WI38 (cell line): ENCODE results near the gene LY6G5C.
A peak's percentile ranks its signal among the peaks of the same experiment; 100 is the strongest.

Source experiments
- H3K4me3 ChIP-seq: 2 replicates; pipeline ENCODE4 v1.5.1; 2011; ENCODE audit warnings: low read depth, mild to moderate bottlenecking, control low read depth, low read length
- TF ChIP-seq, protein P1 (sequence below): IDR thresholded peaks from 2 replicates; pipeline ENCODE4 v1.5.1; 2012; ENCODE audit warnings: low read depth, mild to moderate bottlenecking, control low read depth, low read length

LY6G5C gene

GRCh38 chr6:31687860-31688693, 7.2 kb upstream of the LY6G5C start:
- TF ChIP-seq, protein P1, sequence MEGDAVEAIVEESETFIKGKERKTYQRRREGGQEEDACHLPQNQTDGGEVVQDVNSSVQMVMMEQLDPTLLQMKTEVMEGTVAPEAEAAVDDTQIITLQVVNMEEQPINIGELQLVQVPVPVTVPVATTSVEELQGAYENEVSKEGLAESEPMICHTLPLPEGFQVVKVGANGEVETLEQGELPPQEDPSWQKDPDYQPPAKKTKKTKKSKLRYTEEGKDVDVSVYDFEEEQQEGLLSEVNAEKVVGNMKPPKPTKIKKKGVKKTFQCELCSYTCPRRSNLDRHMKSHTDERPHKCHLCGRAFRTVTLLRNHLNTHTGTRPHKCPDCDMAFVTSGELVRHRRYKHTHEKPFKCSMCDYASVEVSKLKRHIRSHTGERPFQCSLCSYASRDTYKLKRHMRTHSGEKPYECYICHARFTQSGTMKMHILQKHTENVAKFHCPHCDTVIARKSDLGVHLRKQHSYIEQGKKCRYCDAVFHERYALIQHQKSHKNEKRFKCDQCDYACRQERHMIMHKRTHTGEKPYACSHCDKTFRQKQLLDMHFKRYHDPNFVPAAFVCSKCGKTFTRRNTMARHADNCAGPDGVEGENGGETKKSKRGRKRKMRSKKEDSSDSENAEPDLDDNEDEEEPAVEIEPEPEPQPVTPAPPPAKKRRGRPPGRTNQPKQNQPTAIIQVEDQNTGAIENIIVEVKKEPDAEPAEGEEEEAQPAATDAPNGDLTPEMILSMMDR = no peak
- H3K4me3 ChIP-seq = no peak overlapping the region

DNA sequence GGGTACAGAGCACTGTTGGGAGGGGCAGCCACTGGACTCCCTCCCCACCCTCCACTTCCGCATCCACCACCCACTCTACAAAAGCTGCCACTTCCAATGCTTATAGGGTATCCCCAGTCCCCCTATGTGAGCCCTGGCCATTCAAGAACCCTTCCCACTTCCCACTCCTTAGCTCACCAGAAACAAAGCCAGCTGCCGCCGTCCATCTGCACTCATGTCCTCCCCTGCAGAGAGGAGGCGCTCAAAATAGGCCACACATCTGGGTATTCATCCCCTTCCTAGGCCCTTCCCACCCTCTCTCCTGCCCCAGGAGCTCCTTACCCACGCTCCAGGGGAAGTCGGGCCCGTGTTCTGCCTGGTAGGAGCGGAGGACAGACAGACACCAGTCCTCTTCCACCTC, 6.5 kb upstream of the LY6G5C start:
- no peak overlapping the region for H3K4me3 ChIP-seq
- TF ChIP-seq, protein P1 = no peak

DNA sequence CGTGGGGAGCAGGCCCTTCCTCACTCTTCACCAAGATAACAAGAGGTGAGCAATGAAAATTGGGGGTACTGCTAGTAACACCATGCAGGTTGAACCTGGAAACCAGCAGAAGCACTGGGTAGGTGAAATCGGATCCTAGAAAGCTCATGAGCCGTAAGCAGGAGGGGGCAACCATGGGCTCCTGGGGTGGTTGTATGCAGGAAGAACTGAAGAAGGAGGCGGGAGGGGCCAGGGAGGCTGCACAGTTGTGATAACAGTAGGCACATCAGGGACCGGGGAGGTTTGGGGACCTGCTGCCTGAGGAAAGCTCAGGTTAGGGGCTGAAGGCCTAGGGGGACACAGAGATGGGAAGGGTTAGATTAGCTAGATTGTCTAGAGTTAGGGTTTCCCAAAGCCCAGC, 5.6 kb upstream of the LY6G5C start:
- no peak overlapping the region for H3K4me3 ChIP-seq
- TF ChIP-seq, protein P1 = no peak

GRCh38 chr6:31683591-31683990, 2.7 kb upstream of the LY6G5C start:
- TF ChIP-seq, protein P1 = no peak
- H3K4me3 ChIP-seq = no peak overlapping the region

GRCh38 chr6:31681135-31681671, 336 bp upstream of the LY6G5C start:
- H3K4me3 ChIP-seq = peak overlapping the region; percentile 57
- TF ChIP-seq, protein P1 = no peak

- H3K4me3 ChIP-seq = no peak overlapping the region
- TF ChIP-seq, protein P1 = no peak
These were observed 2.9 kb downstream of the LY6G5C start for GRCh38 chr6:31677955-31678354.

DNA sequence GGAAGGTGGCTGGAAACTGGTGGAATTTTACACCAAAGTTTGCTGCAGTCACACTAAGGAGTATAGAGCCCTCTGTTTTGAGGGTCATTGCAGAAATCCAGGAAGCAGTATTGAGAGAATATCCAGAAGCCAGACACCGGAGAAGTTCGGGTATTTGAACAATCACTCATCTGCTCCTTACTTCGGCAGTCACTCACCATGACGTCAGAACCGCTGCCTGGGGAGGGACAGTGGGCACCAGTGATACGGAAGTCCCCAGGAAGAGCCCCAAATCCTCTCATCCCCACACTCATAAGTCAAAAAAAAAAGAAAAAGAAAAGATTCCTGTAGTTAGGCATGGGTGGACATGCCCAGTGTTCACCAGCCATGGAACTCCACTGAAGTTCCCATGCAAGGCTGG, 4.0 kb downstream of the LY6G5C start:
- no peak overlapping the region for H3K4me3 ChIP-seq
- TF ChIP-seq, protein P1 = no peak
